Measurements from ENCODE around the gene ATP6V0A1.
"Not testable (repeated sequence)": the region's sequence is repeated elsewhere in the genome, so short reads cannot be mapped to it uniquely, and the experiment has no call there.

- not testable (repeated sequence) for TF ChIP-seq TCF7L2 (IDR thresholded peaks at IDR 0.05; ENCODE audit: low read depth, low read length); CTCF (IDR thresholded peaks at IDR 0.05); SIN3A (IDR thresholded peaks at IDR 0.05; ENCODE audit: borderline replicate concordance, insufficient read depth, low read depth, low read length); POLR2AphosphoS5 (IDR thresholded peaks at IDR 0.05; ENCODE audit: low read depth, low read length); REST (IDR thresholded peaks at IDR 0.05; ENCODE audit: insufficient read depth in 1 of 2, low read depth in 2 of 2, low read length in 1 of 2)
These were observed 9.5 kb upstream of the ATP6V0A1 start for GRCh38 chr17:42449176-42449575.

All from Panc1 (cell line).